ENCODE data around the gene STXBP6.

DNA sequence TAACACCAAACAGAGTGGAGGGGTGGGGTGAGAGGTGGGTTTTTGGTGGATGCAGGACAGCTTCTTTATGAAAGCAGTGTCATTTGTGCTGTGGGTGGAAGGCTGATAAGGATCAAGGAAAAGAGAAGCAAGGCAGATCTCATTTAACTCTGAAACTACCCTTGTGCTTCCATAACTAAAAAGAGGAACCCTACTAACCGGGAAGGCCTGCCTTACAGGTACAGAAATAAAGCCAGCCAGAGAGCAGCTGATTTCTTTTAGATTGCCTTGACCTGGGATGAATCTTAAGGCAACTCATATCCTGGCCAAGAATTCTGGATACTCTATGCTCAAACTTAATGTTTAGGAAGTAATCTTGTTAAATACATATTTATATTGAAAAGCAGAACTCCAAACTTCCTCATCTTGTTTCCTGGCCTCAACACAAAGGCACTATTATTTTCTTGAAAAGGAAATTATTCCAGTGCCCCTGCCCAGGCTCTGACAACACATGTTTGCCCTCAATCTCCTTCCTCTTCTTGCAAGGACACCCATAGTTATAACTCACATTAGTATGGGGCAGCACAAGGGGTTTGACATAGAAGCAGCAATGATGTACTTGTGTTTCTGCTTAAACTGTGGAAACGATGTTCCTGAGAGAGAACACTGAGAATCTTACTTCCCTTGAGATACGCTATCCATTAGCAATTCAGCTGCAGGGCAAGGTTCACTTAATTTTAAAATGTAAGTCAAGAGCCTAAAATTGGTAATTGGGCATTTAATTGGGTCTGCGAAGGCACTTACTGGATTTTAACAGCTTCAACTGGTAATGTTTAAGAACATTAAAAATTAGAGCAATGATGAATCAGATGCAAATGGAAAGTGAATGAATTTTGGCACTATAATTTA, 173.7 kb downstream of the STXBP6 start:
- TF ChIP-seq CTCF (IDR thresholded peaks at IDR 0.05; ENCODE audit: low read depth, low read length) = no peak
- TF ChIP-seq, protein P1, sequence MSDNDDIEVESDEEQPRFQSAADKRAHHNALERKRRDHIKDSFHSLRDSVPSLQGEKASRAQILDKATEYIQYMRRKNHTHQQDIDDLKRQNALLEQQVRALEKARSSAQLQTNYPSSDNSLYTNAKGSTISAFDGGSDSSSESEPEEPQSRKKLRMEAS (IDR thresholded peaks at IDR 0.05; ENCODE audit: low read depth, low read length) = no peak

Measured in NB4 (cell line).